Measurements from ENCODE around the gene KCNQ1OT1. TPM values are rescaled to one million over a fixed set of nuclear protein-coding genes. Genes with fewer than 3 reads are reported as not detected.
A peak's percentile ranks its signal among the peaks of the same experiment; 100 is the strongest.

Gene KCNQ1OT1
- polyA plus RNA-seq, 6 donors from 2014 or later: 0.08 to 0.28 (median 0.12) TPM

DNA sequence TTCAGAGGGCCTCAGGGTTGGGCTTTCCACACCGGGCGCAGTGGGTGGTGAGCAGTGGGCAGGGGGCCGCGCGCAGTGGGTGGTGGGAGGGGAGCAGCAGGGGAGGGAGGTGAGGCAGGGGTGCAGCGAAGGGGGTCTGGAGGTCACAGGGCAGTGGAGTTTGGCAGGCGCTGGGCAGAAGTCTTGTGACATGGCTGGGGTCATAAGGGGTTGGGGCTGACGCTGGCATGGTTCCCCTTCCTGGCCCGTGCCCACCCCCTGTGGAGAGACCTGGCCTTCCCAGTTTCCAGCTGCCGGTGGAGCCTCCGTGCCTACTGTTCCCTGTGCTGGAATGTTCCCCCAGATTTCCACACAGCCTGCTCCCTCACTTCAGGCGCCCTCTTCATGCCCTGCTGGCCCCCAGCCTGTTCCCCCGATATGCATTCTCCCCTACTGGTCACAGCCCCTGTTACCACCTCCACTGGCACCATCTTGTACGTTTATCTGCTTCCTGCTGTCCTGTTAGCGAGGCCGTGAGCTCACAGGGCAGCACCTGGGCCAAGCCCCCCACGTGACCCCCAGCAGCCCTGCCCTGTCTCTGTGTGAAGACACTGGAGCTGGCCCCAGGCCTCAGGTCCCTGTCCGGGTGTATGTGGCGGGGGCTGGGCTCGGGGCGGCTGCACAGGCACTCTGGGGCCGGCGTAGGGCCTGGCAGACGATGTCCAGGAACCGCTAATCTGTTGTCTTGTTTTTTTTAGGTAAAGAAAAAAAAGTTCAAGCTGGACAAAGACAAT lies 111.6 kb downstream of the KCNQ1OT1 start:
- H3K4me3 Mint-ChIP-seq: no peak overlapping the region
- ATAC-seq (ENCODE audit: low read depth in 2 of 2): no peak
- DNase-seq: no peak
- H3K27ac Mint-ChIP-seq: no peak overlapping the region
- H3K9me3 Mint-ChIP-seq: no peaks in the 10 kb centered on the region
- no peaks in the 10 kb centered on the region for H3K4me1 Mint-ChIP-seq
- no peaks in the 10 kb centered on the region for H3K27me3 Mint-ChIP-seq
- peaks cover 4 to 8% of the 10 kb centered on the region in 2 donors for H3K36me3 Mint-ChIP-seq

DNA sequence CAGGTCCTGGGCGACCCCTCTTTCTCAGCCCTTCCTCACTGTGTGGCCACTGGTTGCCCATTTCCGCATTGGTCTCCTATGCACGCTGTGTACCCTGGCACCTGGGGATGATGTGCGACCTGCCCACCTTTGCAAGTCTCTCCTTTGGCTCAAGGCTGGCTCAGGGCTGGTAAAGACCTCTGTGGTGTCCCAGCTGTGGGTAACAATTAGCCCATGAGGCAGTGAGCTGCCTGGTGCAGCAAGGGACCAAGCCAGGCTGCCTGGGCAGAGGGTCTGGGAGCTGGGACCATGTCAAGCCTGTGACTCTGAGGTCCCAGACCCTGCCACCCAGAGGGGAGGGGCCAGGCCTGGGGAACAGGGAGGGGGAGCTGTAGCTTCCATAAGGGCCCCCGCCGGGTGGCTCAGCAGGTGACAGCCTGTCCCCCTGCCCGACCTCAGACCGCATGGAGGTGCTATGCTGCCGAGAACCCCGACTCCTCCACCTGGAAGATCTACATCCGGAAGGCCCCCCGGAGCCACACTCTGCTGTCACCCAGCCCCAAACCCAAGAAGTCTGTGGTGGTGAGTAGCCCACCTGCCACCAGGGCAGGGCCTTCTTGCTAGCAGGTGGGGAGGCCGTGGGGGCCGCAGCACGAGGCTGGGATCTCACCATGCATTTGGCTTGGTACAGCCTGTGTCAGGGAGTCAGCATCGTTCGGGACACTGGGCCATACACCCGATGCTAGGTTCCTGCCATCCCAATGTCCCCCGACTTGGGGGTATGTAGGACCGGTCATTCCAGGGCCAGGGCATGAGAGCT lies 112.5 kb downstream of the KCNQ1OT1 start:
- Mint-ChIP-seq H3K27me3 (no peaks in the 10 kb centered on the region), H3K9me3 (no peaks in the 10 kb centered on the region), H3K4me3 (no peak overlapping the region), H3K36me3 (peaks cover 4 to 8% of the 10 kb centered on the region in 2 donors), H3K4me1 (no peaks in the 10 kb centered on the region), H3K27ac (peak overlapping the region in 2 of 6 donors; percentile 21 to 44)
- DNase-seq: no peak
- no peak for ATAC-seq (ENCODE audit: low read depth in 2 of 2)

GRCh38 chr11:2586793-2587131 lies 113.0 kb downstream of the KCNQ1OT1 start:
- Mint-ChIP-seq H3K4me1 (no peaks in the 10 kb centered on the region), H3K36me3 (peaks cover 4 to 8% of the 10 kb centered on the region in 2 donors)
- no peak for ATAC-seq (ENCODE audit: low read depth in 2 of 2)

DNA sequence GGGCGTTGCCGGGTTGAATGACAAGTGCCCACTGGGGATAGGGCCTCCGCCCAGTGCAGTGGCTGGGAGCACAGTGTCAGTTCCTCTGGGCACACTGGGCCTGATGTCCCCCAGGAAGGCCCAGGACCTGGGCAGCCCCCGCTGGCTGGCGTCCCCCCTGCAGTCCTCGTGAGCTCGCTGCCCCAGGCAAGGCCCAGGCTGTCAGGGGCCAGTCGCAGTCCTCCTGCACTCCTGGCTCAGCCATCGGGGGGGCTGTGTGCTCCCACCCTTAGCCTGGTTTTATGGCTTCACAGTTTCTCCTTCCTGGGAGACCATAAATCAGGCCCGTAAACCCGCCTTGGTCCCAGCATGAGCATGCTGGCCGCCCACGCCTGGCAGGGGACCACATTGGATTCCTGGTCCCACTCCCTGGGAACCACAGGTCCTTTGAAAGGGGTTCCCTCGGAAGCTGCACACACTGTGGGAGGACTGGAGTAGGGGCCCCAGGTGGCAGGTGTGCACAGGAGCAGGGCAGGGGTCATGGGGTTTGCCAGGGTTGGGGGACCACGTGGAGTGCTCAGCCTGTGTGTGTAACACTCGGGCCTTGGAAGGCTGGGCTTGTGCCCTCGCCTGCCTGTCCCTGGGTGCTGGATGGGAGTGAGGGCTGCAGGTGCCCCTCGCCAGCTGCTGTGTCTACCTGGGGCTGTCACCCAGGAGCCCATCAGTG lies 113.6 kb downstream of the KCNQ1OT1 start:
- DNase-seq (no peak), ATAC-seq (ENCODE audit: low read depth in 2 of 2) (no peak)
- no peaks in the 10 kb centered on the region for H3K9me3 Mint-ChIP-seq
- H3K4me3 Mint-ChIP-seq: no peak overlapping the region
- peaks cover 4 to 8% of the 10 kb centered on the region in 2 donors for H3K36me3 Mint-ChIP-seq
- H3K4me1 Mint-ChIP-seq: no peaks in the 10 kb centered on the region
- H3K27me3 Mint-ChIP-seq: no peaks in the 10 kb centered on the region
- no peak overlapping the region for H3K27ac Mint-ChIP-seq

More at GRCh38 chr11:2586793-2587131, 113.0 kb downstream of the KCNQ1OT1 start:
- Mint-ChIP-seq H3K27ac (no peak overlapping the region), H3K9me3 (no peaks in the 10 kb centered on the region), H3K4me3 (no peak overlapping the region), H3K27me3 (no peaks in the 10 kb centered on the region)
- DNase-seq: no peak

DNA sequence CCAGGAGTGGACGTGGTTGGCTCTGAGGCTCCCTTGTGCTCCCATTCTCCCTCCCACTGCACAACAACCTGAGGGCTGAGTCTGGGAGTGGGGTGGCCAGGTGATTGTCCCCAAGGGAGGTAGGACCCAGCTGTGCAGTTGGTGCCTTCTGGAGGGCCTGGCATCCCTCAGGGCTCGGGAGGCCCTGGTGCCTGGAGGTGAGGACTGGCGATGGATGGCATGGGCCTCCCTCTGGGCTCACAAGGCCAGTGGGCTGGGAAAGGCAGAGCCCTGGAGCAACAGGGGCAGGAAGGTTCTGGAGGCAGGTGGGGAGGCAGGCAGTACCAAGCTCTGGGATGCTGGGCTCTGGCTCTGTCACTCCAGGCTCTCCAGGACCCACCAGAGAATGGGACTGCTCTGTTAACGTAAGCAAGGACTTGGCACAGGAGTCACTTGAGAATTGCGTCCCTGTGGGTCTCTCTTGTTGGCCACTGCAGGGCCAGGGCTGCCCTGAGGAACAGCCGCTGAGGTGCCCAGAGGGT lies 114.2 kb downstream of the KCNQ1OT1 start:
- H3K4me3 Mint-ChIP-seq: no peak overlapping the region
- ATAC-seq (ENCODE audit: low read depth in 2 of 2): no peak
- H3K27me3 Mint-ChIP-seq: no peaks in the 10 kb centered on the region
- H3K27ac Mint-ChIP-seq: no peak overlapping the region
- H3K4me1 Mint-ChIP-seq: no peaks in the 10 kb centered on the region
- peaks cover 2 to 3% of the 10 kb centered on the region in 2 donors for H3K36me3 Mint-ChIP-seq
- DNase-seq: no peak
- H3K9me3 Mint-ChIP-seq: no peaks in the 10 kb centered on the region

DNA sequence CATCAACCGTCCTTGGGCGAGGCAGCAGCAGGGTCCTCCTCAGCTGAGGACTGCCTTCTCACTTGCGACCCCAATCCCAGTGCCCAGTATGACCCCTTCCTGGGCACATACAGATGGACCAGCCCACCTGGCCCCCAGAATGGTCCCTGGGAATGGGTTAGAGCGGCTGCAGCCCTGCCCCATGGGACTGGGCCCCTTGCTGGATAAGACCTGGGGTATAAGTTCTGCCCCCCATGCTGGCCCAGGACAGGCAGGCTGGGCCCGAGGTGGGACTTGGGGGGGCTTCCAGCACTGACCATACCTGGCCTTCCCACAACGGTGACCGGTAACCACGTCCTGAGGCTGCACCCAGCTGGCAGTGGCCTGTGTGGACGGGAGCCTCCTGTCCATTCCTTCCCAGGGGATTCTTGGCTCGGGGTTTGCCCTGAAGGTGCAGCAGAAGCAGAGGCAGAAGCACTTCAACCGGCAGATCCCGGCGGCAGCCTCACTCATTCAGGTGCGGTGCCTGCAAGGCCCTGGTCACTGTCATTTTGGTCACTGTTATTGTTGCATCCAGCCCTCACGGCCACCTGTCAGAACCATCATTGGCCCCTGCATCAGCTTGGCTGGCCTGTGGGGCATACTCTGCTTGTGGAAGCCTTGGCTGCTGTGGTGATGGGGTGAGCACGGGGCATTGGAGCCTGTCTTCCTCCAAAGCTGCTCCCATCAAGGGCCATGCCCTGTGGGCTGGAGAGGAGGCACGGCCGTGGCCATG lies 114.8 kb downstream of the KCNQ1OT1 start:
- H3K9me3 Mint-ChIP-seq: no peaks in the 10 kb centered on the region

GRCh38 chr11:2584434-2584811 lies 115.4 kb downstream of the KCNQ1OT1 start:
- H3K4me1 Mint-ChIP-seq: no peaks in the 10 kb centered on the region
- no peaks in the 10 kb centered on the region for H3K27me3 Mint-ChIP-seq
- DNase-seq: no peak
- H3K27ac Mint-ChIP-seq: no peak overlapping the region
- H3K9me3 Mint-ChIP-seq: no peaks in the 10 kb centered on the region
- no peaks in the 10 kb centered on the region for H3K36me3 Mint-ChIP-seq
- no peak for ATAC-seq (ENCODE audit: low read depth in 2 of 2)
- no peak overlapping the region for H3K4me3 Mint-ChIP-seq

More for the DNA sequence above, 114.8 kb downstream of the KCNQ1OT1 start:
- no peak overlapping the region for H3K4me3 Mint-ChIP-seq
- no peaks in the 10 kb centered on the region for H3K27me3 Mint-ChIP-seq
- no peak overlapping the region for H3K27ac Mint-ChIP-seq
- ATAC-seq (ENCODE audit: low read depth in 2 of 2) (no peak), DNase-seq (no peak)
- H3K36me3 Mint-ChIP-seq: no peaks in the 10 kb centered on the region
- no peaks in the 10 kb centered on the region for H3K4me1 Mint-ChIP-seq

DNA sequence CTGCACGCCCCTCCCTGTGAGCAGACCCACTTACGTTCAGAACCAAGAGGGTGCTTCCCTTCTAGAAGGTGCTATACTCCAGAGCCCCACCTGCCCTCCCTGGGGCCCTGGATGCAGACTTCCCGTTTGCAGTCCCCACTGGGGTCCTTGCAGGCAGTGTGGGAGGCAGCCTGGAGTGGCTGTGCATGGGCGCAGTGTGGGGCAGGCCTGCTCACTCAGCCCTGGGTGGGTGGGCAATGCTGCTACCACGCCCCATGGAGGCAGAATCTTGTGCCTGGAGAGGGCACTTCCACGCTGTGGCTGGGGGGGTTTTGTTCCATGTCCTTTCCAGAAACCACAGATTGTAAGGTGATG lies 116.2 kb downstream of the KCNQ1OT1 start:
- Mint-ChIP-seq H3K4me3 (no peak overlapping the region), H3K27me3 (no peaks in the 10 kb centered on the region), H3K4me1 (peaks cover 0 to 5% (median 0%) of the 10 kb centered on the region in 3 donors), H3K9me3 (no peaks in the 10 kb centered on the region), H3K36me3 (no peaks in the 10 kb centered on the region), H3K27ac (peak overlapping the region in 1 of 6 donors; percentile 26)
- no peak for DNase-seq
- ATAC-seq (ENCODE audit: low read depth in 2 of 2): no peak

DNA sequence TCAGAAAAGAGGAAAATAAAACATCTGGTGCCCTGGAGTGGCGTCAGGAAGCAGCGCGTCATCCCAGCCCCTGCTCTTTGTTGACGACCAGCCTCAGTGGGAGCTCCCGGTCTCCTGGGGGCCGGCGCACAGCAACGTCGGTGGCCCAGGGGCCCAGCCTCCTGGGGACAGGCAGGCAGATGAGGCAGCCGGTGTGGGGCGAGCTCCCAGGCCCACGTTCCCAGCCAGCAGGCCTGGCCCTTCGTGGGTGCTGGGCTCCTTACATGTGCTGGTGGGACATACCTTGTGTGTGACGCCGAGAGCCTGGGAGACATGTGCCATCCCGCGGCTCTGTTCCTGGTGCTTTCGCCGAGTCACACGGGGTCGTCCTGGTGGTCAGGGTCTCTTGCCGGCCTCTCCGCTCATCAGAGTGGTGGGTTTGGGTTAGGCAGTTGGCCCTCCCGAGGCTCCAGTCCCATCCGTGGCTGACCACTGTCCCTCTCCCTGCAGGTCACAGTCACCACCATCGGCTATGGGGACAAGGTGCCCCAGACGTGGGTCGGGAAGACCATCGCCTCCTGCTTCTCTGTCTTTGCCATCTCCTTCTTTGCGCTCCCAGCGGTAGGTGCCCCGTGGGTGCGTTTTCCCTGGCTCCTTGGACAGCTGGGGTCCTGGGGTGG lies 116.7 kb downstream of the KCNQ1OT1 start:
- Mint-ChIP-seq H3K27me3 (no peaks in the 10 kb centered on the region), H3K4me1 (peaks cover 0 to 5% (median 0%) of the 10 kb centered on the region in 3 donors), H3K4me3 (no peak overlapping the region), H3K9me3 (no peaks in the 10 kb centered on the region), H3K36me3 (no peaks in the 10 kb centered on the region), H3K27ac (peak overlapping the region in 1 of 6 donors; percentile 26)
- ATAC-seq (ENCODE audit: low read depth in 2 of 2) (no peak), DNase-seq (no peak)

DNA sequence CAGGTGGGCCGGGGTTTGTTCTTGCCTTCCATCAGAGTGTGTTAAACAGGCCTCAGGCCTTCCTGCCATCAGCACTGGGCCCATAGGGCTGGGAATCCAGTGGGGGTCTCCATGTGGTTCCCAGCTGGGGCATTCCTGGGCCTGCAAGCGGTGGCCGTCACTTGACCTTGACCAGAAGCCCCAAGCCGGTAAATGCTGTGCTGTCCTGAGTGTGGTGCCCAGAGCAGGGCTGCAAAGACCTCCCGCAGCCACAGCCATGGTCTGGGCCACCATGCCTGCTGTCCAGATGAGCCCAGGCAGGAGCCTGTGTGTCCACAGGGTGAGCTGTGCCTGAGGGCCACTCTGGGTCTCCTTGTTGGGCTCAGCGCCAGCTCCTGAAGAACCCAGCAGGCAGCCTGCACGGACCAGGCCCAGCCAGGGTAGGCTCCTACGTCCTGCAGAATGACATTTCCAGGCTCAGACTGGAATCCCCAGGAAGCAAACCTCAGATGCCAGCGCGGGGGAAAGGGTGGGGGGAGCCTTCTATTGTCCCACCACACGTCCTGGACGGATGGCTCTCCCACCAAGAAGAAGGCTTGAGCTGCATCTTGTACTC lies 117.3 kb downstream of the KCNQ1OT1 start:
- Mint-ChIP-seq H3K36me3 (no peaks in the 10 kb centered on the region), H3K4me1 (peaks cover 0 to 5% (median 0%) of the 10 kb centered on the region in 3 donors), H3K27me3 (no peaks in the 10 kb centered on the region), H3K9me3 (no peaks in the 10 kb centered on the region), H3K4me3 (no peak overlapping the region), H3K27ac (no peak overlapping the region)
- ATAC-seq (ENCODE audit: low read depth in 2 of 2): no peak
- DNase-seq: no peak

DNA sequence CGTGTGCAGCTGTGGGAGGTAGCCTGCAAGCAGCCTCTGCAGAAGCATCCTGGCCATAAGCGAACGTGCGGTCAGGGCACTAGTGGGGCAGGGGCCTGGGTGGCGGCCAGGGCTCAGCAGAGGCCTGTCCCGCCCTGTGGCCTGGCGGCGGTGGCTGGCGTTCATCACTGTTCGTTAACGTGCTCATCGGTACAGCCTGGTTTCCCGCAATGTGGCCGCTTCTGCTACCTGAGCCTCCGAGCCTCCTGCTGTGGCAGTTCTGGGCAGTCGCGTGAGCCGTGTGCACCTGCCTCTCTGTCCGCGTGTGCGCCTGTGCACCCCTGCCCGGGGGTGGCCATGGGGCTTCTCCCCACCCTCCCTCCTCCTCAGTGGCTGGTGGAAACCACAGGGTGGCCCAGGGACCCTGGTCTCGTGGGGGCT lies 117.9 kb downstream of the KCNQ1OT1 start:
- no peaks in the 10 kb centered on the region for H3K9me3 Mint-ChIP-seq
- no peak overlapping the region for H3K27ac Mint-ChIP-seq
- DNase-seq: no peak

GRCh38 chr11:2581151-2581930 lies 118.5 kb downstream of the KCNQ1OT1 start:
- Mint-ChIP-seq H3K27ac (no peak overlapping the region), H3K4me1 (peaks cover 0 to 5% (median 0%) of the 10 kb centered on the region in 3 donors), H3K9me3 (no peaks in the 10 kb centered on the region), H3K27me3 (no peaks in the 10 kb centered on the region), H3K36me3 (no peaks in the 10 kb centered on the region), H3K4me3 (no peak overlapping the region)
- DNase-seq (no peak), ATAC-seq (ENCODE audit: low read depth in 2 of 2) (no peak)

More for the DNA sequence above, 117.9 kb downstream of the KCNQ1OT1 start:
- Mint-ChIP-seq H3K4me3 (no peak overlapping the region), H3K27me3 (no peaks in the 10 kb centered on the region), H3K36me3 (no peaks in the 10 kb centered on the region), H3K4me1 (peaks cover 0 to 5% (median 0%) of the 10 kb centered on the region in 3 donors)
- ATAC-seq (ENCODE audit: low read depth in 2 of 2): no peak

All from naive B cell (primary cell).